Thyroid gland (tissue), 4 donors: ENCODE results near the gene IFIT2.

ENCODE experiments used
- CTCF ChIP-seq, 6 experiments: fragments of 200-600 bp in 3 of 6; fragments of 450-650 bp in 3 of 6; sonication (generic) in 3 of 6; IDR thresholded peaks; one replicate each; pipeline ENCODE4 v1.5.1; 2016 to 2019; ENCODE audit warnings: antibody characterized with exemption in 6 of 6, mild to moderate bottlenecking in 2 of 6, inconsistent platforms in 1 of 6, moderate library complexity in 1 of 6
- POLR2A ChIP-seq, 2 donors: fragments of 450-650 bp; IDR thresholded peaks; one replicate each; pipeline ENCODE4 v1.6.1; 2017; ENCODE audit warnings: antibody characterized with exemption in 2 of 2, mild to moderate bottlenecking in 2 of 2, moderate library complexity in 1 of 2

DNA sequence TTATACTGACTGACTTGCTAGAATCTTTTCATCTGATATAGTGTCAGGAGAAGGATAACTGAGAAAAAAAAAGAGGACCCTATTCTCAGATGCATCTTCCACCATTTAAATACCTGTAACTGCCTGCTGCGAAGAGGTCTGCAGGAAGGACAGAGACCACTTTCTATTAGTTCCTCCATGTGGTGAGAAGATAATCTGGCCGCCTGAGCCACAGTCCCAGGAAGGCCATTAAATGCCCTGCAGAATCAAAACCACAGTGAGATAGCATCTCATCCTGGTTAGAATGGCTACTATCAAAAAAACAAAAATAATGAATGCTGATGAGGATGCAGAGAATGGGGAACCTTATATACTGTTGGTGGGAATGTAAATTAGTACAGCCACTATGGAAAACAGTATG lies 56.1 kb downstream of the IFIT2 start:
- no peak for TF ChIP-seq CTCF (IDR thresholded peaks at IDR 0.05)
- TF ChIP-seq POLR2A (IDR thresholded peaks at IDR 0.05): no peak
